Activated CD8-positive, alpha-beta T cell treated with anti-CD3 and anti-CD28 coated beads for 36 hours (primary cell): ENCODE measurements around the gene TEAD4. TPM values are rescaled to one million over a fixed set of nuclear protein-coding genes. Genes with fewer than 3 reads are reported as not detected.
A peak's percentile ranks its signal among the peaks of the same experiment; 100 is the strongest.

ENCODE experiments used
- ATAC-seq: fragments of 200-7000 bp; cut with Tn5 transposase; one replicate; pipeline ENCODE4 v1.10.0; 2021; ENCODE audit warnings: mild to moderate bottlenecking, moderate library complexity
- CTCF ChIA-PET: fragments of 350-600 bp; sonication (Branson Sonifier 250); formaldehyde crosslinking; loops from one replicate; lab custom pipeline; 2021; ENCODE audit warnings: antibody characterized with exemption; lab: Charles Lee
- POLR2A ChIA-PET: fragments of 350-600 bp; sonication (Branson Sonifier 250); formaldehyde crosslinking; loops from one replicate; lab custom pipeline; 2021; ENCODE audit warnings: antibody characterized with exemption; lab: Charles Lee
- DNase-seq: peaks from one replicate; pipeline ENCODE4 v3.0.0-alpha.2; 2020
- H3K27ac Mint-ChIP-seq: one replicate; pipeline ENCODE4 v1.8.0; 2021; ENCODE audit warnings: mild to moderate bottlenecking, mixed read lengths
- H3K27me3 Mint-ChIP-seq: one replicate; pipeline ENCODE4 v1.8.0; 2021; ENCODE audit warnings: mixed read lengths
- H3K36me3 Mint-ChIP-seq: one replicate; pipeline ENCODE4 v1.8.0; 2021; ENCODE audit warnings: low read depth, mixed read lengths
- H3K4me1 Mint-ChIP-seq: one replicate; pipeline ENCODE4 v1.8.0; 2021; ENCODE audit warnings: low read depth, mixed read lengths
- H3K4me3 Mint-ChIP-seq: one replicate; pipeline ENCODE4 v1.8.0; 2021; ENCODE audit warnings: mild to moderate bottlenecking, moderate library complexity, mixed read lengths
- H3K9me3 Mint-ChIP-seq: one replicate; pipeline ENCODE4 v1.8.0; 2021; ENCODE audit warnings: mixed read lengths
- intact Hi-C: fragments of 100-400 bp; cut with micrococcal nuclease; formaldehyde crosslinking; loops from one replicate; pipeline ENCODE4 v1.10.0; 2022
- total RNA-seq, 2 experiments: library from RNA; stranded (reverse); gene quantifications; one replicate each; pipeline ENCODE4 v1.2.3, GENCODE V29; 2021
- TF ChIP-seq, protein P1 (sequence below): fragments of 200-600 bp; IDR thresholded peaks from one replicate; pipeline ENCODE4 v1.8.0; 2022; ENCODE audit warnings: antibody characterized with exemption, mild to moderate bottlenecking

Gene TEAD4
- total RNA-seq, 2 experiments from 2014 or later: 4.5 to 4.6 TPM

DNA sequence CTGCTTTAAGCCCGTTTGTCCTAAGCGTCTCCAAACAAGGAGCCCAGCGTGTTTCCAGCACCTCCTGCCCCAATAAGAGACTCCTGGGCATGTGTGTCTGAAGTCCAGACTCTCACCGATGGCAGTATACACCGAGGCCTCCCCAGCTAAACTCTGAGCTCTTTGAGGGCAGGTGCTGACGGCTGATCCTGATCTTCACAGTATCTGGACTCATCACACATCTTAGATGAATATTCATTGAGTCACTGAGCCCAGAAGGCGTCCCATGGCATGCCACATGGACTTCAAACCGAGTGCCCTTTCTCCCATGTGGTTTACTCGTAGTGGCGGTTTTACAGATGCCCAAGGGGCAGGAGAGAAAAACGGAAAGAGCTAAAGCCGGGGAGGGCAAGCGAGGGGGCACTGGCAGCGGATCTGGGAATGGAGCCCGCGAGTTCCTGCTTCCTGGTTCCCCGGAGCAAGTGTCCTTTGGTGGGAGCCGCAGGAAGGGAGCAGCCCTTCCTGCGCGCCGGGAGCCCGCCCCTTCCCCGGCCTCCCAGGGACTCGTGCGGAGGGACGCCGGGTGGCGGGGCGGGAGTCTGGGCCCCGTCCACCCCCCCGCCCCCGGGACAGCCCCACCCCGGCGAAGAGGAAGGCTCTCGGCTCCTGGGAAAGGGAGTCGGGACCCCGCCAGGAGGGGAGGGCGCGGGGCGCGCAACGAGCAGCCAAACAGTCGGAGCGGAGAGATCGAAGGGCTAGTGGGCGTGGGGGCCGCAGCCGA is 585 bp upstream of the TEAD4 start:
- H3K27me3 Mint-ChIP-seq: peaks cover 50% of the 10 kb centered on the region
- H3K4me3 Mint-ChIP-seq: peak overlapping the region; percentile 64
- no peaks in the 10 kb centered on the region for H3K9me3 Mint-ChIP-seq
- no peak for ATAC-seq
- ChIA-PET POLR2A (no interaction called here), CTCF (interaction anchor here (1.7 kb wide), 1 partner anchor 15 kb away, joined by 4 read pairs; no protein-coding TSS in a partner anchor)
- peak; percentile 11 for DNase-seq
- no peak overlapping the region for H3K27ac Mint-ChIP-seq
- no peaks in the 10 kb centered on the region for H3K36me3 Mint-ChIP-seq
- TF ChIP-seq, protein P1, sequence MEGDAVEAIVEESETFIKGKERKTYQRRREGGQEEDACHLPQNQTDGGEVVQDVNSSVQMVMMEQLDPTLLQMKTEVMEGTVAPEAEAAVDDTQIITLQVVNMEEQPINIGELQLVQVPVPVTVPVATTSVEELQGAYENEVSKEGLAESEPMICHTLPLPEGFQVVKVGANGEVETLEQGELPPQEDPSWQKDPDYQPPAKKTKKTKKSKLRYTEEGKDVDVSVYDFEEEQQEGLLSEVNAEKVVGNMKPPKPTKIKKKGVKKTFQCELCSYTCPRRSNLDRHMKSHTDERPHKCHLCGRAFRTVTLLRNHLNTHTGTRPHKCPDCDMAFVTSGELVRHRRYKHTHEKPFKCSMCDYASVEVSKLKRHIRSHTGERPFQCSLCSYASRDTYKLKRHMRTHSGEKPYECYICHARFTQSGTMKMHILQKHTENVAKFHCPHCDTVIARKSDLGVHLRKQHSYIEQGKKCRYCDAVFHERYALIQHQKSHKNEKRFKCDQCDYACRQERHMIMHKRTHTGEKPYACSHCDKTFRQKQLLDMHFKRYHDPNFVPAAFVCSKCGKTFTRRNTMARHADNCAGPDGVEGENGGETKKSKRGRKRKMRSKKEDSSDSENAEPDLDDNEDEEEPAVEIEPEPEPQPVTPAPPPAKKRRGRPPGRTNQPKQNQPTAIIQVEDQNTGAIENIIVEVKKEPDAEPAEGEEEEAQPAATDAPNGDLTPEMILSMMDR: no peak
- H3K4me1 Mint-ChIP-seq: peaks cover 8% of the 10 kb centered on the region
- intact Hi-C loops: no loop called here

DNA sequence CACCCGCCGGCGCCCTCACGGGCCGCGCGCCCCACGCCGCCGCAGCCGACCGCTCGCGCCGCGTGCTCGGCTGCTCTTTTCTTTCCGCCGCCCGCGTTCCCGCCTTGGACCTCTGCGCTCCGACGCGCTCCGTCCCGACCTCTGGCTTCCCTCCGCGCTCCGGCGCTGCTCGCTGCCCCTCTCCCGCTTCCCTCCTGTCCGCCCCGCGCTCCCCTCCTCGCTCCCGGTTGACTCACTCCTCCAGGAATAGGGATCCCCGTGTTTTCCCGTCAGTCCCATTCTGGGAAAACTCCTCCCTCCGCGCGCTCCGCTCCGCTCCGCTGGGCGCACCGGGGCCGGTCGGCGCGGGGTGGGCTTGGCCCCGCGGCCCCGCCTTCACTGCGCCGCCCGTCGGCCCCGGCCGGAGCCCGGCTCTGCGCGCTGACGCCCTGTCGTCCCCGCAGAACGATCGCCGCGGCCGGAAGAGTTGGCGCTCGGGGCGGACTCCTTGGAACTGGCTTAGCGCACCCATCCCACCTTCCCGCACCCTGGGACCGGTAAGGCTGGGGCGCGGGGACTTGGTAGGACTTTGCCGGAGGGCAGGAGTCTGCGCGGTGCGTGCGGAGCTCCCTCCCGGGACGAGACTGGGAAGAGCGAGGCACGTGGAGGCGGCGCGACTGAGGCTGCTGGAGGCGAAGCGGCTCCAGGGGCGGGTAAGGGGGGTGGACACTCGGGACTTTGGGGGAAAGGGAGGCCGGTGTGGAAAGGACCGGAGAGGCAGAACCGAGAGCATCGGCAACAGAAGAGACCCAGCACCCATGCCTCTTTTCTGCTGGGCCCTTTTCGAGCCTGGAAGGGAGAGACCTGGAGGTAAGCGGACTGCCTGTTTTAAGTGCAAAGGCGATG is 550 bp downstream of the TEAD4 start:
- H3K27ac Mint-ChIP-seq: no peak overlapping the region
- peak; percentile 49 for ATAC-seq
- intact Hi-C loops: no loop called here
- H3K4me3 Mint-ChIP-seq: peak overlapping the region; percentile 61
- DNase-seq: peak; percentile 24
- no peaks in the 10 kb centered on the region for H3K9me3 Mint-ChIP-seq
- H3K27me3 Mint-ChIP-seq: peaks cover 54% of the 10 kb centered on the region
- H3K36me3 Mint-ChIP-seq: no peaks in the 10 kb centered on the region
- ChIA-PET POLR2A (no interaction called here), CTCF (no interaction called here)
- TF ChIP-seq, protein P1: no peak
- H3K4me1 Mint-ChIP-seq: peaks cover 8% of the 10 kb centered on the region

DNA sequence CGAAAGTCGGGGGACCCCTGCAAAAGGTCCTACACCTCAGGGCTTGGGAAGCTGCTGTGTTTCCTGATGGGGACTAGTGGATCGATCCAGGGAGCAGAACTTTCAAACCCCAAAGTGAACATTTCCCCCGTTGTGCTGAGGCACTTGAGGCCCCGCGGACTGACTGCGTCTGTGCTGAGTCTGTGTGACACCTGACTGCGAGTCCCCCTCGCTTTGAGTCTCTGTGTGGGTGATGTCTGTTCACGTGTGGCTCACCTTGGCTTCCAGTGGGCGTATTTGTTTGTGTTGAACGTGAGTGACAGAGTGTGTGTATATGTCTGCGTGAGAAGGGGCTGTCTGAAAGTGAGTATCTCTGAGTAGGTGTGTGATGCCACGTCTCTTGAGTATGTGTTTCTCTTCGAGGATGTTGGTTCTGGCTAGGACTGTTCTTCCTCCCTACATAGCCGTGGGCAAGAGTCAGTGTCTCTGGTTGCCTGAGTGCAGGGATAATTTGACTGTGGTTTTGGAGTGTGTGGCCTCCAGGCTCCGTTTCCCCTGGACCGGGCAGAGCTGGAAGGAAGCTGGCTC is 1.3 kb downstream of the TEAD4 start:
- no peaks in the 10 kb centered on the region for H3K36me3 Mint-ChIP-seq

DNA sequence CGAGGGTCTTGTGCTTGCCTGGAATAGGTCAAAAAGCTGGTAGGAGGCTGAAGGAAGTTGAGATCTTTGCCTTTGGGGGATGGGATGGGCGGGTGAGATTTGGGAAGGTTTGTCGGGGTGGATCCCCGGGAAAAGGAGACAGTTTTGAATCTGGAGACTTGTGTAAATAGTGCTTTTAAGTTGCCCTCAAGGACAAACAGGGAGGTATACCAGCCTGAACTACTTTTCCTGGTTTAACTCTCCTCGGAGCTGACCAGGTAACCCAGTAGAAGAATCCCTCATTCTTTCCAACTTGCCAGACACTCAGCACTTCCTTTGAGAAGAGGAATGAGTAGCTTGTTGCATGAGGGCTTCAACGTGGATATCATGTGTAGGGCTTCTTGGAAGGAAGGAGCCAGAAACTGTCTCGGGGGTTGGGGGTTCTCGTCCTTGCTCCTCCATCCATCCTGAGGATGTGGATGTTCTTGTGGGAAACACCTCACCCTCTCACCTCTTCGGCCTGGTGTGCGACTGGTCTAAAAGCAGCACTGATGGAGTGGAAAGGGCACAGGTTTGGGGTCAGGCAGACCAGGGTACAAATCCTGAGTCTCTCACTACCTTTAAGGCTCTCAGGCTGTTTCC is 1.9 kb downstream of the TEAD4 start:
- TF ChIP-seq, protein P1: no peak
- Mint-ChIP-seq H3K9me3 (no peaks in the 10 kb centered on the region), H3K36me3 (no peaks in the 10 kb centered on the region), H3K4me3 (peak overlapping the region; percentile 57), H3K4me1 (peaks cover 8% of the 10 kb centered on the region), H3K27me3 (peaks cover 55% of the 10 kb centered on the region), H3K27ac (no peak overlapping the region)
- ChIA-PET CTCF (interaction anchor here (1.1 to 1.3 kb wide), 2 partner anchors 17 to 73 kb away, joined by 3 read pairs; no protein-coding TSS in a partner anchor), POLR2A (no interaction called here)
- intact Hi-C loops: no loop called here
- no peak for ATAC-seq
- no peak for DNase-seq

More for the DNA sequence above, 1.3 kb downstream of the TEAD4 start:
- ChIA-PET POLR2A (no interaction called here), CTCF (interaction anchor here (1.1 kb wide), 1 partner anchor 16 kb away, joined by 3 read pairs; no protein-coding TSS in a partner anchor)
- peak overlapping the region; percentile 57 for H3K4me3 Mint-ChIP-seq
- no peak overlapping the region for H3K27ac Mint-ChIP-seq
- ATAC-seq: peak; percentile 65
- DNase-seq: peak; percentile 58
- peaks cover 54% of the 10 kb centered on the region for H3K27me3 Mint-ChIP-seq
- H3K9me3 Mint-ChIP-seq: no peaks in the 10 kb centered on the region
- TF ChIP-seq, protein P1: no peak
- intact Hi-C loops: no loop called here
- H3K4me1 Mint-ChIP-seq: peaks cover 8% of the 10 kb centered on the region
